IMR-90 (cell line): ENCODE results near the gene ASAP2. TPM values are rescaled to one million over a fixed set of nuclear protein-coding genes. Genes with fewer than 3 reads are reported as not detected.

Source experiments
- ATAC-seq: fragments of 200-7000 bp; cut with Tn5 transposase; 2 replicates; pipeline ENCODE4 v1.9.1; 2020; ENCODE audit warnings: low read depth, mild to moderate bottlenecking, moderate library complexity
- BruUV-seq: library from RNA; stranded (reverse); fragments of 400-500 nt; replicated peaks from 2 replicates; lab custom pipeline; 2021; lab: Mats Ljungman, UMichigan
- CTCF ChIA-PET: fragments of 300-600 bp; formaldehyde crosslinking; extraction: SDS; loops from one replicate; lab custom pipeline; 2021; ENCODE audit warnings: antibody characterized with exemption; lab: Yijun Ruan, JAX
- POLR2A ChIA-PET: fragments of 300-600 bp; sonication (Branson Sonifier 250); formaldehyde crosslinking; loops from one replicate; lab custom pipeline; 2022; ENCODE audit warnings: antibody characterized with exemption; ENCODE audit not compliant: unreplicated experiment; lab: Charles Lee
- DNase-seq: peaks from one replicate; pipeline ENCODE4 v3.0.0; 2013
- H2AFZ ChIP-seq: replicated peaks from 2 replicates; pipeline ENCODE3; 2013; ENCODE audit warnings: low read length, mild to moderate bottlenecking; ENCODE audit not compliant: poor library complexity
- H2AK5ac ChIP-seq: 2 replicates; pipeline ENCODE4 v1.6.1; 2013; ENCODE audit warnings: low read depth, low read length, inconsistent platforms
- H2AK9ac ChIP-seq: replicated peaks from 2 replicates; pipeline ENCODE3; 2013; ENCODE audit warnings: mild to moderate bottlenecking, low read depth, low read length, moderate library complexity; ENCODE audit not compliant: poor library complexity
- H2BK120ac ChIP-seq: 2 replicates; pipeline ENCODE4 v1.6.1; 2013; ENCODE audit warnings: low read depth, low read length, inconsistent platforms
- H2BK15ac ChIP-seq: 3 replicates; pipeline ENCODE4 v1.6.1; 2013; ENCODE audit warnings: low read depth, low read length, inconsistent platforms
- H2BK20ac ChIP-seq: 2 replicates; pipeline ENCODE4 v1.6.1; 2013; ENCODE audit warnings: low read depth, mild to moderate bottlenecking, inconsistent platforms, low read length, moderate library complexity
- H2BK5ac ChIP-seq: 2 replicates; pipeline ENCODE4 v1.6.1; 2013; ENCODE audit warnings: mild to moderate bottlenecking, low read depth, low read length, inconsistent platforms; ENCODE audit not compliant: poor library complexity, severe bottlenecking
- H3K14ac ChIP-seq: replicated peaks from 2 replicates; pipeline ENCODE4 v1.6.1; 2013; ENCODE audit warnings: low read depth, low read length, inconsistent platforms
- H3K18ac ChIP-seq: 2 replicates; pipeline ENCODE4 v1.6.1; 2013; ENCODE audit warnings: low read depth, low read length, control low read depth
- H3K23ac ChIP-seq: 2 replicates; pipeline ENCODE4 v1.6.1; 2013; ENCODE audit warnings: low read depth, low read length, inconsistent platforms
- H3K27ac ChIP-seq: 2 replicates; pipeline ENCODE4 v1.5.1; 2013; ENCODE audit warnings: mild to moderate bottlenecking, control low read depth, low read length; ENCODE audit not compliant: insufficient read depth
- H3K27me3 ChIP-seq: 2 replicates; pipeline ENCODE4 v1.6.1; 2013; ENCODE audit warnings: low read length; ENCODE audit not compliant: control insufficient read depth, insufficient read depth
- H3K36me3 ChIP-seq: 2 replicates; pipeline ENCODE4 v1.6.1; 2013; ENCODE audit warnings: low read length, mixed read lengths; ENCODE audit not compliant: control insufficient read depth, insufficient read depth
- H3K4ac ChIP-seq: 2 replicates; pipeline ENCODE4 v1.6.1; 2013; ENCODE audit warnings: low read depth, low read length, inconsistent platforms
- H3K4me1 ChIP-seq: 2 replicates; pipeline ENCODE4 v1.6.1; 2013; ENCODE audit warnings: low read length, mixed read lengths; ENCODE audit not compliant: control insufficient read depth, insufficient read depth
- H3K4me2 ChIP-seq: 2 replicates; pipeline ENCODE4 v1.6.1; 2013; ENCODE audit warnings: low read depth, mild to moderate bottlenecking, control low read depth, low read length, moderate library complexity
- H3K4me3 ChIP-seq: 2 replicates; pipeline ENCODE4 v1.5.1; 2013; ENCODE audit warnings: low read depth, mild to moderate bottlenecking, control low read depth, low read length, moderate library complexity; ENCODE audit not compliant: insufficient read depth
- H3K56ac ChIP-seq: 2 replicates; pipeline ENCODE4 v1.6.1; 2013; ENCODE audit warnings: low read length, inconsistent platforms; ENCODE audit not compliant: insufficient read depth; ENCODE audit errors: extremely low read depth
- H3K79me1 ChIP-seq, 2 experiments: 2 replicates each; pipeline ENCODE4 v1.6.1; 2013; ENCODE audit warnings: low read length in 2 of 2, inconsistent platforms in 1 of 2, low read depth in 1 of 2
- H3K9ac ChIP-seq: 2 replicates; pipeline ENCODE4 v1.6.1; 2013; ENCODE audit warnings: low read depth, low read length, control low read depth
- H3K9me1 ChIP-seq: 2 replicates; pipeline ENCODE4 v1.6.1; 2013; ENCODE audit warnings: low read length, inconsistent platforms; ENCODE audit not compliant: insufficient read depth
- H3K9me3 ChIP-seq: 2 replicates; pipeline ENCODE4 v1.6.1; 2013; ENCODE audit warnings: low read length; ENCODE audit not compliant: control insufficient read depth, insufficient read depth
- H4K20me1 ChIP-seq: 2 replicates; pipeline ENCODE4 v1.6.1; 2013; ENCODE audit warnings: low read length, inconsistent platforms; ENCODE audit not compliant: insufficient read depth
- H4K5ac ChIP-seq: 2 replicates; pipeline ENCODE4 v1.6.1; 2013; ENCODE audit warnings: mild to moderate bottlenecking, low read depth, low read length, control low read depth
- H4K8ac ChIP-seq, 2 experiments: 2 replicates each; pipeline ENCODE4 v1.6.1; 2013; ENCODE audit warnings: low read depth in 2 of 2, low read length in 2 of 2, control low read depth in 1 of 2, inconsistent platforms in 1 of 2
- H4K91ac ChIP-seq: 2 replicates; pipeline ENCODE4 v1.6.1; 2013; ENCODE audit warnings: low read depth, low read length, inconsistent platforms; ENCODE audit not compliant: insufficient read depth
- BHLHE40 ChIP-seq: fragments of 150-350 bp; IDR thresholded peaks from 2 replicates; pipeline ENCODE4 v1.6.1; 2016; ENCODE audit warnings: mild to moderate bottlenecking, low read depth, low read length
- CEBPB ChIP-seq: IDR thresholded peaks from 2 replicates; pipeline ENCODE4 v1.6.1; 2012; ENCODE audit warnings: low read depth, low read length, improper control_type of control experiment
- CHD1 ChIP-seq: IDR thresholded peaks from 2 replicates; pipeline ENCODE4 v1.6.1; 2012; ENCODE audit warnings: low read depth, low read length, improper control_type of control experiment
- FOS ChIP-seq: fragments of 150-350 bp; IDR thresholded peaks from 2 replicates; pipeline ENCODE4 v1.6.1; 2016; ENCODE audit warnings: low read depth, low read length
- MAFK ChIP-seq: IDR thresholded peaks from 2 replicates; pipeline ENCODE4 v1.6.1; 2012; ENCODE audit warnings: low read depth, low read length, improper control_type of control experiment
- MAZ ChIP-seq: IDR thresholded peaks from 2 replicates; pipeline ENCODE4 v1.6.1; 2012; ENCODE audit warnings: low read depth, mild to moderate bottlenecking, low read length, improper control_type of control experiment, moderate library complexity, borderline replicate concordance
- MXI1 ChIP-seq: IDR thresholded peaks from 2 replicates; pipeline ENCODE4 v1.6.1; 2012; ENCODE audit warnings: low read depth, mild to moderate bottlenecking, low read length, moderate library complexity, borderline replicate concordance
- NFE2L2 ChIP-seq: fragments of 150-350 bp; IDR thresholded peaks from 2 replicates; pipeline ENCODE4 v1.6.1; 2016; ENCODE audit warnings: low read depth, mild to moderate bottlenecking, low read length
- RAD21 ChIP-seq: IDR thresholded peaks from 2 replicates; pipeline ENCODE4 v1.6.1; 2012; ENCODE audit warnings: low read length, improper control_type of control experiment
- RCOR1 ChIP-seq: IDR thresholded peaks from 2 replicates; pipeline ENCODE4 v1.6.1; 2012; ENCODE audit warnings: mild to moderate bottlenecking, low read length, improper control_type of control experiment; ENCODE audit not compliant: insufficient replicate concordance
- RFX5 ChIP-seq: IDR thresholded peaks from 2 replicates; pipeline ENCODE4 v1.8.0; 2012; ENCODE audit warnings: low read depth, mild to moderate bottlenecking, low read length, moderate library complexity
- SMC3 ChIP-seq: fragments of 150-350 bp; IDR thresholded peaks from 2 replicates; pipeline ENCODE4 v1.6.1; 2016; ENCODE audit warnings: low read depth, mild to moderate bottlenecking, antibody characterized with exemption, low read length, moderate library complexity
- WGBS, 2 experiments: methylation state at CpG; one replicate each; pipeline versions ENCODE4 v1.1.5 to v1.1.7; 2013; ENCODE audit warnings: missing lambda C conversion rate in 2 of 2; ENCODE audit not compliant: insufficient read length in 1 of 2; ENCODE audit errors: extremely low coverage in 2 of 2; 5-methylcytosine and 5-hydroxymethylcytosine counted together
- dilution Hi-C: fragments of 300-500 bp; cut with HindIII; formaldehyde crosslinking; loops from one replicate; pipeline ENCODE4 v1.14.3; 2018; ENCODE audit warnings: low sequenced_read_pairs; ENCODE audit not compliant: unreplicated experiment
- in situ Hi-C: fragments of 300-500 bp; cut with MboI; formaldehyde crosslinking; loops from 3 replicates; pipeline ENCODE4 v1.14.3; 2019; ENCODE audit warnings: low sequenced_read_pairs, inconsistent platforms, mixed read lengths
- intact Hi-C: fragments of 100-400 bp; cut with micrococcal nuclease; formaldehyde crosslinking; loops from 2 replicates; pipeline ENCODE4 v1.10.0; 2022
- polyA plus RNA-seq, 3 experiments: library from polyadenylated mRNA; depleted of rRNA; stranded (reverse); fragments of >200 nt; gene quantifications; 2 replicates each; pipeline ENCODE4 v1.2.3, GENCODE V29; 2012; ENCODE audit warnings: low replicate concordance in 1 of 3
- total RNA-seq: library from RNA; depleted of rRNA; stranded (reverse); fragments of >200 nt; gene quantifications from 2 replicates; pipeline ENCODE4 v1.2.3, GENCODE V29; 2012
- TF ChIP-seq, protein P1 (sequence below): fragments of 150-350 bp; IDR thresholded peaks from 2 replicates; pipeline ENCODE4 v1.6.1; 2017; ENCODE audit warnings: mild to moderate bottlenecking, antibody characterized with exemption, low read length, low read depth

ASAP2 gene
- total and polyA plus RNA-seq, 2 of the 4 experiments (the other 2 are of a cell fraction), result 19.7 to 28.1 TPM

GRCh38 chr2:9285921-9286320, 79.3 kb downstream of the ASAP2 start:
- no CpG with 5 or more reads among the region's 4 CpGs for WGBS, 2 experiments
- TF ChIP-seq RCOR1 (no peak), BHLHE40 (no peak), NFE2L2 (no peak), MAFK (no peak), CEBPB (no peak), MXI1 (no peak), SMC3 (no peak), FOS (no peak), MAZ (no peak), RFX5 (no peak), CHD1 (no peak), RAD21 (no peak)
- TF ChIP-seq, protein P1, sequence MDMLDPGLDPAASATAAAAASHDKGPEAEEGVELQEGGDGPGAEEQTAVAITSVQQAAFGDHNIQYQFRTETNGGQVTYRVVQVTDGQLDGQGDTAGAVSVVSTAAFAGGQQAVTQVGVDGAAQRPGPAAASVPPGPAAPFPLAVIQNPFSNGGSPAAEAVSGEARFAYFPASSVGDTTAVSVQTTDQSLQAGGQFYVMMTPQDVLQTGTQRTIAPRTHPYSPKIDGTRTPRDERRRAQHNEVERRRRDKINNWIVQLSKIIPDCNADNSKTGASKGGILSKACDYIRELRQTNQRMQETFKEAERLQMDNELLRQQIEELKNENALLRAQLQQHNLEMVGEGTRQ, result no peak
- H2BK120ac ChIP-seq, result peak overlapping the region; percentile 28; the same call in 1 of the 2 replicates
- H3K4ac ChIP-seq, result peak overlapping the region; percentile 76
- H3K27ac ChIP-seq, result 0 out of 2 replicates have a peak overlapping the region, but pooled peaks have one; percentile 42
- H3K9me3 ChIP-seq, result no peaks in the 10 kb centered on the region
- H2AK9ac ChIP-seq, result no peak overlapping the region
- H2AFZ ChIP-seq, result no peak overlapping the region
- H4K91ac ChIP-seq, result peak overlapping the region; percentile 33; the same call in 1 of the 2 replicates
- peaks cover 21% of the 10 kb centered on the region for H3K9me1 ChIP-seq
- 0 out of 2 replicates have a peak overlapping the region, but pooled peaks have one; percentile 35 for H3K23ac ChIP-seq
- ChIA-PET POLR2A (no interaction called here), CTCF (interaction anchor here (0.9 to 1.0 kb wide), 2 partner anchors 11 to 51 kb away, joined by 3 to 4 read pairs; no protein-coding TSS in a partner anchor)
- no peak overlapping the region for H3K4me3 ChIP-seq
- H3K79me1 ChIP-seq, result peaks cover 48 to 81% of the 10 kb centered on the region in 2 experiments
- no peak overlapping the region for H3K4me2 ChIP-seq
- no TSS peak for BruUV-seq
- peak overlapping the region; percentile 88 for H2AK5ac ChIP-seq
- H3K56ac ChIP-seq, result no peak overlapping the region
- H4K8ac ChIP-seq, result peak overlapping the region in 1 of 2 experiments; percentile 53; a peak in 2 of 4 replicates
- H2BK20ac ChIP-seq, result peak overlapping the region; percentile 62; the same call in 1 of the 2 replicates
- ATAC-seq (no peak), DNase-seq (no peak)
- peak overlapping the region; percentile 47; the same call in 1 of the 2 replicates for H3K18ac ChIP-seq
- intact Hi-C loops, result loop anchor here (5.0 kb wide), 2 partner anchors 79 to 144 kb away; partner anchors contain the start of gene ASAP2
- peak overlapping the region; percentile 16; the same call in 1 of the 3 replicates for H2BK15ac ChIP-seq
- H3K9ac ChIP-seq, result no peak overlapping the region
- in situ Hi-C loops, result no loop called here
- H3K27me3 ChIP-seq, result no peaks in the 10 kb centered on the region
- H3K36me3 ChIP-seq, result peaks cover 6% of the 10 kb centered on the region; the same call in 1 of the 2 replicates
- peak overlapping the region; percentile 73 for H2BK5ac ChIP-seq
- H3K4me1 ChIP-seq, result peaks cover 17% of the 10 kb centered on the region
- dilution Hi-C loops, result no loop called here
- no peak overlapping the region for H4K5ac ChIP-seq
- H4K20me1 ChIP-seq, result peaks cover 5% of the 10 kb centered on the region; the same call in 1 of the 2 replicates
- peak overlapping the region; percentile 56; the same call in 1 of the 2 replicates for H3K14ac ChIP-seq
